NCI-H82 (cell line): Measurements from ENCODE around the gene IRF2.

Source experiments
- DNase-seq: peaks from one replicate; lab custom pipeline; 2025; lab: John Stamatoyannopoulos, UW

IRF2 gene

DNA sequence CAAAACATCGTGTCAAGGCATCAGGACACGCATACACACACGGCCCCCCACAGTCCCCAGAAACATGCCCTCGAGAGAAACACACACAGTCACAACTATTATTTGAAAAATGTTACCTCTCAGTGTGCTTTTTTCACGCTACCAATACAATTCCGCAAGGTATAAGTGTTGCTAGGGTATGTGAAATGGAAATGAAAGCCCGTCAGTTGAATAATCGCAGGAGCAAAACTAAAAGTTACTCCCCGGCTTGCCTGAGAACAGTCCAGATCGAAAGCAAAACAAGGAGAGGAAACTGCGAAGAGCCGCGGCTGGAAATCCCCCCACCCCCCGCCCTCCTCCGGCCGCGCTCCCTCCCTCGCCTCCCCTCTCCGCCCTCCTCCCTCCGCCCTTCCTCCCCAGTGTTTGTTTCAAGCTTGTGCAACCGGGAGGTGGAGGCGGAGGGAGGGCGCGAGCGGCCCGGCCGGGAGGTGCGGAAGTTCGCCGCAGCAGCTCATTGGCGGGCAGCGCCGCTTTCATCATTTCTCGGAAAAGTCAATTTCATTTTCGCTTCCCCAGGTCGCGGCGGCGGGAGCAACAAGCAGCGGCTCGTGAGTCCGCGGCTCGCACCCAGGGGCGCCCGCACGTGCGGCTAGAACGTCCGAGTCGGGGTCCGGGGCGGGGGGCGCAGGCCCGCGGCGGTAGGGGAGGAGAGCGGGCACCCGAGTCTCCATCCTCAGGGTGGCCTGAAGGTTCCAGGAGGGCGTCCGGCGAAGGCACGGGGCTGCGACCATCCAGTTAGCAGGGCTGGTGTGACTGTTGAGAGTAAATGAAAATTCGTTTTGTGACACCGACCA lies at the start of gene IRF2:
Gene IRF2, minus strand, starts transcription at position 288 of the 833 bp plus-strand sequence. CDS start 45,486 bp downstream, outside the sequence.
- DNase-seq = peak; percentile 89

DNA sequence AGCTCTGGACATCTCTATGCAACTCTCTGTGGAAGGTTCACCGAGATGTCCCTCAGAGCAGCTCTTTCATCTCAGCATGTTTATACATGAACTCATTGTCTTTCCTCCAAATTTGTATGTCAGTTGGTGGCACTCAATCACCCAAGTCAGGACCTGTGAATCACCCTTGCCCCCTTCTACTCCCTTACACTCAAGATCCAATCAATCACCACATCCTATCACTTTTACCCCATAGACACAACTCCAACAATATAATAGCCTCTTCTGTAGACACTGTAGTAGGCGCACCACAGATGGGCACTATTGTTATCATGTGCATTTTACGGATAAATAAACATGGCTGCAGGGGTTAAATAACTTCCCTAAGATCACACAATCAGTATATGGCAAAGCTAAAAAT lies 41.3 kb upstream of the IRF2 start:
- DNase-seq = no peak

DNA sequence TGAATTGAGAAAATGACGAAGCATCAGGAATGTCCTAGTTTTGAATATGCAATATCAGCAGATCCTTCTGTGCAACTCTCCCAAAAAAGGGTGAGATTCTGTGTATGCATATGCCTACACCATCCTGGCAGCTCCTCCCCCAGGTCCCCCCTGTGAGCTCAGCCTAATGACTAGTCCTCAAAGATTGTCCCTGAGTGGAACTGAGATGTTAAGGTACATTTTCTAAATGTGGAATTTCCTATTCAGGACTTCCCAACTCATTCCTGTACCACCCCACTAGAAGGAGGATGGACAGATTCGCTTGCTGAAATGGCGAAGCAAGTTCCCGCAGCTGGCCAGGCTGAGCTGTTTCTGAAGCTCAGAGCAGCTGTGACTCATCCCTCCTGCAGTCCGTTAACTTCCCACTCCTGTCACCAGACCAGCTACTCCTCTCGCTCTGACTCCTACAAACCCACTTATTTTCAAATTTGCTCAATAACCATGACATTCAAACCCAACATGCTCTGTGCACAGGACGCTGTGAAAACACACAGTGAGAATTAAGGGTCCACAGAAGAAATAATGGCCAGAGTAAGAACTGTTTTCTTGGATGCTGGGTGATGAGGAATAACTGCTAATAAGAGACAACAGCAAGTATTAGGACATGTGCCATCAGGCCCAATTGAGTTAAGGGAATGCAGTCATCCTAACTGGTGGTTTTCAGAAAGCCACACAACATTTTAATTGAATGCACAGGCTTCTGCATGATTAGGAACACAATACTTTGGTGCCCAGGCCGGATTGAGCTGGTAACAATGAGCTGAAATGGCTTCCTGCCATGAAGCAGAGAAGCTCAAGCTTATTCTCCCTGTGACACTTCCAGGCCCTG lies 40.0 kb upstream of the IRF2 start:
- DNase-seq = no peak

DNA sequence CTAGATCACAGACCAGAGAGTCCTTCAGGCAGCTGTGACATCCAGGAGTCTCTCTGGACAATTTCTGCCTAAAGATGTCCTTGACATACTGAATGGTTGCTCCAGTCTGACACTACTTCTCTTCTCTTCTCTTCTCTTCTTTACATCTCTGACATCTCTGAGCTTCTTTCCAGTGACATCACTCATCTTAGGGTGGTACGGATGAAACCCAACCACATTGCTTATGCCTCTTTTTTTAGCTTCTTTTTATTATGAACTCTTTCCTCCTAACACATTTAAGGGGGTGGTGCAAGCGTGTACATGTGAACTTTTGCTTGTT lies 39.4 kb upstream of the IRF2 start:
- no peak for DNase-seq

DNA sequence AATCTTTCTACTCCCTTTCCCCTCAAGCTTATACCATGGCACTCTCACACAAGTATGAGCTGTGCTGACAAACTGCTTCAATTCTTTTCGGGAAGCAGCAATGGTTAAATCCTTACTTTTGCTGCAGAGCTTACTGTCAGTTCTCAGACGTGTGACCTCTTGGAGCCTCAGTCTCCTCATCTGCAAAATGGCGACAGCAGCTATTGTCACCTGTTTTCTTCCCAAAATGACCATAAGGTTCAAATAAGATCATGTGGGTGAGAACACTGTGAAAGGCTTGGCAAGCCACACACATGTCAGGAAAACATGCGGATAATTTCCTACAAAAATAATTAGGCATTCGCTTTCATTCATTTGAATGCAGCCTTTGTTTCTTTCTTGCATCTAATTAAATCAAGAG lies 36.8 kb upstream of the IRF2 start:
- no peak for DNase-seq

DNA sequence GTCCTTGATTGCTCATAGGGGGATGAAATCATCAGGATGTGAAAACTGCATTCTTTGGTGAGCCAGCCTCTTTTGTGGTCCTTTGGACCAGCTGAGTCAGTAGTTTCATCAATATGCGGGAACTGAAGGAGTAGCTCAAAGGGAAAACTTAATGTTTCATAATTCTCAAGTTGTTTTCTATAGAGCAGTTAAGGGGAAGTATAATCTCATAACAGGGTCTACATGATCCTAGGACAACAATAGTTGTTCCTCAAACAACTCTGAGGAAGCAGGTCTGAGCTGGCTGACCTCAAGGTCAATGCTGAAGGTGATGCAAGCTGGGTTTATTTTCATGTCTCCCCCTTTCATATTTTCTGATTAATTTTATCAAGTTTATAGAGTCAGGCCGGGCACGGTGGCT lies 36.1 kb upstream of the IRF2 start:
- DNase-seq = no peak

DNA sequence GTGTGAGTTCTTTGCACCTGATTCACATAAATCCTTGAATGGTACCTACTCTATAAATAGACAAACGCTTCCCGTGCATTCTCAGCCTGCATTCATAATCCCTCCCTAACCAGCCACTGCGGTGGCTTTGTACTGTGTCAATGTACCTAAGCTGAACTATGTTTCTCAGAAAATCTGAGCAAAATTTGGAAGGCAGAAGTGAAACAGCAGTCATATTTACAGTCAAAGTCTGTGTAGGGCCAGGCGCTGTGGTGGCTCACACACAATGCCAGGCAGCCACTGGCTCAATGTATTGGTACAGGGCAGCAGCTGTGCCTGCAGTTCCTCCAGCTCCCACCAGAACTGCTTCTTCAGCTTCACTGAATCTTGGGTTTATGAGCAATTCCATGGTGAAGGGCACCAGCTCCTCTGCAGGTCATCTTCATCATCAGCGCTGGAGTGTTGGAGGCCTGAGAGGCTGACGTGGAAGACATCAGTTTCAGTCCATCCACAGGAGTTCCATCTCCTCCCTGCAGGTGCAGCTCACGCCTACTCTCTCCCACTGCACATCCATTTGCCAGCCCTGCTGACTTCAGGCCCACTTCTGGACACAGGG lies 32.3 kb upstream of the IRF2 start:
- peak; percentile 0 for DNase-seq

DNA sequence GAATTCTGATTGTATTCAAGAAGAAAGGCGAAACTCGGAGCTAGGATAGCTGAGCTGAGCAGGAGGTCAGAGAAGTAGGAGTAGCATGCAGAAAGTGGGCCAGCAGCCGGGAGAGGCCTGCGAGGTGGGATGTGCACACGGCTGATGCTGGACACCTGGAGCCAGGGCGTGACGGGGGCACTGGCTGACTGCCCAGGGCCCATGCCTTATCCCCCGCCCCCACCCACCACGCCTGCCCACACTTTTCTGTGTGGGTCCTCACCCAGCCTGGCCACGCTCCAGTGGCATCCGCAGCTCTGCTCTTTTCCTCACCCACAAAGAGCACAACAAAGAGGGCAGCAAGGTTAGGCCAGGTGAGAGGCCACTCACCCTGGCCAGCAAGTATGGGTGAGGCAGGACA lies 30.0 kb upstream of the IRF2 start:
- no peak for DNase-seq

DNA sequence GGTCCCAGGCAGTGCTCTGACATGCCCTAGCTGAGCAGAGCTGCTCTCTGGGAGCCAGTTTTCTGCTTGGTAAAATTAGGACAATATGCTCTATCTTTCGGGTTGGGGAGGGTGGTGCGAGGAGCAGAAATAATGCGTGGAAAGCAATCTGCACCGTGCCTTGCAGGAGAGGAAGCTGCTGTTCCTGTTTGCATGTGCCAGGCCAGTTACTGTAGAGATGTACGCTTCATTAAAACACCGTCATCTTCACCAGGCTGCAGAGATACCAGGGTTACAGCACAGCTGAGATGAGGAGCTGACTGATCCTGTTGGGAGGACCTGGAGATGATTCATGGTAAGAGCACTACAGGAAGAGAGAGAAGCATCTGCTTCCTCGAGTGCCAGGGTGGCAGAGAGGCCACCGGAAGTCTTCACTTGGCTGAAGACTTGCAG lies 29.5 kb upstream of the IRF2 start:
- DNase-seq = no peak

DNA sequence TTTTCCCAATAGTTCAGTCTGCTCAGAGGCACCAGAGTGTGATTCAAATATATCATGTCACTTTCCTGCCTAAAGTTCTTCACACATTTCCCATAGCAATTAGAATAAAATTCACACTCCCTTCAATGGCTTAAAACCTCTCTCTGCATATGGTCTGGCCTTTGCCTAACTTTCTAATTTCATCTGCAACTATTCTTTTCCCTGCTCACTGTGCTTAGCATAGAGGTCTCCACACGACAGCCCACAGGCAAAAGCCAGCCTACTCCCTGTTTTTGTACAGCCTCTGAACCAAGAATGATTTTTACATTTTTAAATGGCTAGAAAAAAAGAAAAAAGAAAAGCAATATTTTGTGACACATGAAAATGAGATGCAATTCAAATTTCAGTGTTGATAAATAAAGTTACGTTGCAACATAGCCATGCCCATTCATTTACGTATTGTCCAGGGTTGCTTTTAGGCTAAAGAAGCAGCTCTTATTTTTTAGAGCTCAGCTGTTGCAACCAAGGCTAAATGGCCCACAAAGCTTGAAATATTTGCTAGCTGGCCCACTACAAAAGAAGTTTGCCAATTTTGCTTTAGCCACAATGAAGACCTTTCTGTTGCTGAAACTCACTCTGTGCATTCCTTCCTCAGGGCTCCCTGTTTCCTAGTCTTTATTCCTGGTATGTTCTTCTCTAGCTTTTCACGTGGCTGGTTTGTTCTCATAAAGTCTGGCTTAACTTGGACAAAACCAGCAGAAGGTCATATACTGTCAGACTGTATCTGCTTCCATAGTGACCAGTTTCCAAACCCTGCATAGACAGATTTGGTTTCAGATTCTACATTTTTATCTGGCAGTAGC lies 26.6 kb upstream of the IRF2 start:
- DNase-seq = no peak

DNA sequence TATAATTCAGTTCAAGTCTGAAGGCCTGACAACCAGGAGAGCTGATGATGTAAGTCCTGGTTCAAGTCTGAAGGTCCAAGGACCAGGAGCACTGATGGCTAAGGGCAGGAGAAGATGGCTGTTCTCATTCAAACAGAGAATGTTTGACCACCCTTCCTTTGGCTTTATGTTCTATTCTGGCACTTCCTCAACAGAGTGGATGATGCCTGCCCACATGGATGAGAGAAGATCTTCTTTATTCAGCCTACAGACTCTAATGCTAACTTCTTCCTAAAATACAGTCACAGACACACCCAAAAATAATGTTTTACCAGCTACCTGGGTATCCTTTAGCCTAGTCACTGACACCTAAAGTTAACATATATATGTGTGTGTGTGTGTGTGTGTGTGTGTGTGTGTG lies 25.6 kb upstream of the IRF2 start:
- DNase-seq = no peak

DNA sequence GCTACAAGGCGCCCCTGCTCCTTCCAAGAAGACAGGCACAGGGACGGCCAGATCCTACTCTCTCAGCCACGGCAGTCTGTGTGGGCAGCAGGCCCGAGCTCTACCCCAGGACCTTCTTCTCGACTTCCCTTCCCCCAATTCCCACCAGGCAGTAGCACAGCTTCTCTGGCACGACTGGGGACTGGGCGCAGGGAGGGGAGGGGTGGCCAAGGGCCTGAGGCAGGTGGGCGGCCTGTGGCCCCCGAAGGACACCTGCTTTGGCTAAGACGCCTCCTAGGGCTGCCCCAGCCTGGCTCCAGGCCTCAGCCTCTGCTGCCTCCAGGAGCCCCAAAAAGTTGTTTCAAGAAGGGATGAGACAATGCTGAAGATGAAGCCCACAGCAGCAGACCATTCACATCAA lies 24.2 kb upstream of the IRF2 start:
- DNase-seq = no peak

DNA sequence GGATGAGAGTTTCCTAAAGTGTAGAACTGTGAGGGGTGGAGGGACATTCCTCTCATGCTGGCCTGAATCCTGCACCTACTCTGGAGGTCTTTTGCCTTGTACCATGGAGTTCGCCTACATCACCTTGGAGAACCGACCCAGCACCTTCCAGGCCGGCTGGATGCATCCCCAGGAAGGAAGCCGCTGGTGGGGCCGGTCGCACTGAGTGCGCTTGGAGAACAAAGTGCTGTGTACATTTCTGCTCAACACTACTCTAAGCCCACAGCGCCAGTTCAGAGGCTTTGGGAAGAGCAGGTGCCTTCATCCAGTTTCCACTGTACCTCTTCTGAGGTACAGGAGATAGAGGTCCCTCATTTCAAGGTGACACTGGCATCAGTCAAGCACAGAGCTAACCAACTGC lies 15.4 kb upstream of the IRF2 start:
- no peak for DNase-seq

DNA sequence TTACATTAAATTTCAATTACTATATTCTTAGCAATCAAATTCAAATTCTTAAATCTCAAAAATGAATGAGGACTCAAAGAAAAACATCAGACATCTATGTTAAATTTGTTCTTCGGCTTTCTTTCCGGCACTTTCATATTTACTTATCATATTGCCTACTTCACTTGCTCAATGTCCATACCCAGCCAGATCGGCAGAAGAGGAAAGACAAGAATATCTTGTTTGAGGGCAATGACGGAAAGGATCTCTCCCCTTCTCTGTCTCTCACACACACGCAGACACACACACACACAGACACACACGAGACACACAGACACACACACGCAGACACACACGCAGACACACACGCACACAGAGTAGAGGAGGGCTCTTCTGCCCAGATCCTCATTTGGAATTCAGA lies 13.2 kb upstream of the IRF2 start:
- no peak for DNase-seq

DNA sequence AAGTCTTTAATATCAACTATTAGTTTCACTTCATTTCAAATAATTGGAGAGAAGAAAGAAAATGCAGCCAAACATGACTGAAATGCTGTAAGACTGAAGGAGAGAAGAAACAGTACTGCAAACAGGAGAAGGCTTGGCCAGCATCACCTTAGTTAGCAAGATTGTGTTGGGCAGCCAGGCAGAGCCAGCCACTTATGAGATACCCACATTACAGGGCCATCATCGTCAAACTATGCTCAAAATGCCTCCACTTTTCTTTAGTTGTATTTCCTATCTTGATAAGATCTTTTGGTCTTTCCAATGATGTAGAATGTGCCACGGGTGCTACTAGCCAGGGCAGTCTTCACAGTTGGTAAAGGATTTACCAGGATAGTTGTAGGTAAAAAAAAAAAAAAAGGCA lies 10.9 kb upstream of the IRF2 start:
- no peak for DNase-seq

DNA sequence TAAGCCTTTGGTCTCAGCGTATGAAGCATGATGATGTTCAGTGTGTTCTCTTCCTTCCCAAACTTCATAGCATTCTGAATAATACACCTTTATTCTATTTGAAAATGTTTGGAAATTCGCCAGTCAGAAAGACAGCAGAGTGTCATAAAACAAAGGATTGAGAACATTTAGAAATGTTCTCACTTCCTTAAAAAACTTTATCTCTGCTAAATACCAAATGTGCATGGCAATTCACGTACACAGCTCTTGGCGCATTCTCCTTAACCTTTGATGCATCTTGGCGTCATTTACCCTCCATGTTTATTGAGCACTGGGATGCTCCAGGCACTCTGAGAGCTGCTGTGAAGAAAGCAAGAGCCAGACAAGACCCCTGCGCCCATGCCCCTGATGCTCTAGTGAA lies 7.2 kb upstream of the IRF2 start:
- no peak for DNase-seq

DNA sequence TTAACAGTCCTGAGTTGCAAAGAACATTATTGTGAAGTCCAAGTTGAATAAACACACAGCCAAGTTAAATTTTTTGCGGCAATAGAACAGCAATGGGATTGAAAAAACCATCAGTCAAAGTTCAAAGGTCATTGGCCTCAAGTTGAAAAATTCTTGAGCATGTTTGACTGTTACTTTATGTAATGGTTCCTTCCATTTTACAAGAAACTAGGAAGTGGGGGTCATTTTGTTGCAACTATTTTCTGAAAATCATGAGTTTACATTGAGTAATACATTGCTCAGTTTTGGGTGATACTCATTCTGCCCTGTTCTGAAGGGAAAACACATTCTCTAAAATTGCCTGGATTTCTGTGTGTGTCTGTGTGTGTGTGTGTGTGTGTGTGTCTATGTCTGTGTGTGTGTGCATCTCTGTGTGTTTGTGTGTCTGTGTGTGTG lies 5.2 kb upstream of the IRF2 start:
- DNase-seq = no peak

DNA sequence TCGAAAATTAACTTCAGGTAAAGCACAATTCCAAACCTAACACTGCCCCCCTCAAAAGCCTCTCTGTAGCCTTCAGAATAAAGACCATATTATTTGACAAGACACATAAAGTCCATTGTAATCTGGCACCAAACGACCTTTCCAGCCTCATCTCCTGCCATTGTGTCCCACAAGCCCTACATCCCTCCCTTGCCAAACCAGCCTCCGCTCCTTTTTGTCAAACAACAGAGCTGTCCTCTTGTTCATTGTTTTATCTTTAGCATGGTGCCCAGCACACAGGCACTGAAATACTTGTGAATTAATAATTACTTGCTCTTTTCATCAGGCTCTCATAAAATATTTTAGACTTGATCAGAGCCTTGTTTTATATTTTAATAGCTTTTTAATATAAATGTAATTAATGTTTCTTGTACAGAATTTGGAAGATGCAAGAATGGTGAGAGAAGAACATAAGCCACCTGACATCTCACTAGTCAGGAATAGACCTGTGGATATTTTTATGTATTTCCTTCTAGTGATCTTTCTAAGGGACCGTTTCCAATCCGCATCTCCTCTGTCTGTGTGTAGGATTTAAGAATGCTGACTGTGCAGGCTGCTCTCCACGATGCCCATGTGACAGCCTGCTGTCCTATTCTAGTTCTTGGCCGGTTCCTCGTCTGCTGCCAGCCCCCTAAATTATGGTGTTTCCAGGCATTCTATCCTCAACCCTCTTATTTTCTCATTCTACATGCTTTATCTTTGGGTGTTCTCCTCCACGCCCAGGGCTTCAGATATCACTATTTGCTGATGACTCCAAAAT lies 3.0 kb upstream of the IRF2 start:
- DNase-seq = no peak

DNA sequence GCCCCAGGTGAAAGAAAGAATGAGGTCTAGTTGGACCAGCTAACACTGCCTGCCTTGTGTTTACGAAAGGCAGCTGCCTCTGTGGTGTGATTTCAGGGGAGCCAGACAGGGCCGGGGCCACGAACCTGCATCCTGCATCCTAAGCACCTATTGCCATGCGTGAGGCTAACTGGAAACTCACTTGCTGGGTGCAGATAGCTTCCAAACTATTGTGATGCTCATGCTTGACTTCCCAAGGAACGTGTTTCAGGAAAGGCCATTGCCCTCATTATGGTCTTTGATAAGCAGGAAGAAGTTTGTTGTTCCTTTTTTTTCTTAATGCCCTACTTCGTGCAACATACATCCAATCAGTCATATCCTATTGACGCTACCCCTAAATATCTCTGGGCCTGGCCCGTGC lies 2.3 kb upstream of the IRF2 start:
- no peak for DNase-seq

DNA sequence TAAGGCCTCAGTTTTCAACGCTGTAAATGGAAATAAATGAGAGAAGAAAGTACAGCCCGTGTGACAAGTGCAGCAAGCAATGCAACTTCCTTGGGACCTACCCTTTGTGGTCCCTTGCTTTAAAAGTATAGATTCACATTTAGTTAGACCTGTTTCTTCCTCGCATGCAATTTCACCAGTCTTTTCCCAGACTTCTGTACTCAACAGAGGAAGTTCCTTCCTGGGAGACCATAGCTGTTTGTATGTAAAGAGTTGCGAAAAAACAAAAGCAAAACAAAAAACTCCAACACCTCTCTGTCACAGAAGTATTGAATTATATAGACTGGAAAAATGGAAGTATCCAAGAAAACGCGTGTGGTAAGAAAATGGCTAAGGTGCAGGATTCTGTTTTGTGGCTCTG lies 1.1 kb upstream of the IRF2 start:
- DNase-seq = no peak

DNA sequence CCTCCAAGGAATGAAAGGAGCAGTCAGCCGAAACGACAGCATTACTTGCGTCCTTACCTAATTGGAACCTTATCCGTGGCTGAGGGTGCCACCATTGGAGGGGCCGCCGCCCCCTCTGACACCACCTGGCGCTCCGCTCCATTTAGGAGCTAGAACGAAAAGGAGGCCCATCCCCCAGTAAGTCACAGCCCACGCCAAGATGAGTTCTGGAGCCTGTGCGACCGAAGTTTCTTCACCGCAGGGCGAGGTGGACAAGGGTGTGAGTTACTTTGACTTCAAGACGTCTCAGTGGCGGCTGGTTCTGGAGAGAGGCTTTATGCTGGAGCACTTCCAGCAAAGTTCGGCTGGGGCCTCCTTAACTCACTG lies 729 bp upstream of the IRF2 start:
- peak; percentile 43 for DNase-seq
